GM12873 (cell line): Measurements from ENCODE around the gene SPPL2B.

ENCODE experiments used
- TF ChIP-seq, protein P1 (sequence below): IDR thresholded peaks from 2 replicates; pipeline ENCODE4 v1.5.1; 2012; ENCODE audit warnings: low read depth, mild to moderate bottlenecking, moderate library complexity, low read length, control low read depth; ENCODE audit not compliant: insufficient read depth; ENCODE audit errors: missing control alignments

SPPL2B gene

DNA sequence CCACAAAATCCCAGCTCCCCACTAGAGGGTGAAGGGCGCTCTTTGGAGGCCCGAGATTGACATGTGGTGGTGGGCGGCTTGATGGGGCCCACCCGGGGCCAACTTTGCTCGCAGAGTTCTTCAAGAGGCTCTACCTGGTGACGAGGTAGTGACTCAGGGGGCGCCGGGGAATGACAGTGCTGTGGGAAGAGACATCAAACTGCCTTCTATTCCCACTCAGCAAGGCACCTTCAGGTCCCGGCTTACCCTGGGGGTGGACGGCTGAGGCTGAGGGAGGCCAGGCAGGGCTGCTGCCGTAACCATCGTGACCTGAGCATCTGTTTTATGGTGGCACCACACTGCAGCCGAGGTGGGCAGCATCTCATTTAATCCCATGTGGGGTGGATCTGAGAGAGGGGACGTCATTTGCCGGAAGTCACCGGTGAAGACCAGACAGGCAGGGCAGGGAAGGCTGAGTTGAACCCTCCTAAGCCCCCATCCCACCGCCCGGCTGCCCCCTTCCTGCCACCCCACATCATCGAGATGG lies 22.1 kb upstream of the SPPL2B start:
- TF ChIP-seq, protein P1, sequence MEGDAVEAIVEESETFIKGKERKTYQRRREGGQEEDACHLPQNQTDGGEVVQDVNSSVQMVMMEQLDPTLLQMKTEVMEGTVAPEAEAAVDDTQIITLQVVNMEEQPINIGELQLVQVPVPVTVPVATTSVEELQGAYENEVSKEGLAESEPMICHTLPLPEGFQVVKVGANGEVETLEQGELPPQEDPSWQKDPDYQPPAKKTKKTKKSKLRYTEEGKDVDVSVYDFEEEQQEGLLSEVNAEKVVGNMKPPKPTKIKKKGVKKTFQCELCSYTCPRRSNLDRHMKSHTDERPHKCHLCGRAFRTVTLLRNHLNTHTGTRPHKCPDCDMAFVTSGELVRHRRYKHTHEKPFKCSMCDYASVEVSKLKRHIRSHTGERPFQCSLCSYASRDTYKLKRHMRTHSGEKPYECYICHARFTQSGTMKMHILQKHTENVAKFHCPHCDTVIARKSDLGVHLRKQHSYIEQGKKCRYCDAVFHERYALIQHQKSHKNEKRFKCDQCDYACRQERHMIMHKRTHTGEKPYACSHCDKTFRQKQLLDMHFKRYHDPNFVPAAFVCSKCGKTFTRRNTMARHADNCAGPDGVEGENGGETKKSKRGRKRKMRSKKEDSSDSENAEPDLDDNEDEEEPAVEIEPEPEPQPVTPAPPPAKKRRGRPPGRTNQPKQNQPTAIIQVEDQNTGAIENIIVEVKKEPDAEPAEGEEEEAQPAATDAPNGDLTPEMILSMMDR: no peak

DNA sequence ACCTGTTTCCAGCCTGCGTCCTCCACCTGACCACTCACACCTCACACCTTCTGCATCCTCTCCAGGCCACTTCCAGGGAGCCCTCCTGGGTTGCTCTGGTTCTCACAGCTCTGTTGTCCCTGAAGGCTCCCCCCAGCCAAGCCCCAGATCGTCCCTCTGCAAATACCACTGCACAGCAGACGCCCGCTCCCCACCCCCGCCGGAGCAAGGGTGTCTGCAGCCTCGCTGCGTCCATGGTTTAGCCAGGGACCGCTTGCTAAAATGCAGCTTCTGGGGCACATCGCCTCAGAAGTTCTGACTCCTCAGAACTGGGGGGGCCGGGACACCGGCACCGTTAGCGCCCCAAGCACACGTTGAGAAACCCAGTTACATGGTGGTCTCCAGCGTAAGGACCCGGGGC lies 21.5 kb upstream of the SPPL2B start:
- TF ChIP-seq, protein P1: no peak

DNA sequence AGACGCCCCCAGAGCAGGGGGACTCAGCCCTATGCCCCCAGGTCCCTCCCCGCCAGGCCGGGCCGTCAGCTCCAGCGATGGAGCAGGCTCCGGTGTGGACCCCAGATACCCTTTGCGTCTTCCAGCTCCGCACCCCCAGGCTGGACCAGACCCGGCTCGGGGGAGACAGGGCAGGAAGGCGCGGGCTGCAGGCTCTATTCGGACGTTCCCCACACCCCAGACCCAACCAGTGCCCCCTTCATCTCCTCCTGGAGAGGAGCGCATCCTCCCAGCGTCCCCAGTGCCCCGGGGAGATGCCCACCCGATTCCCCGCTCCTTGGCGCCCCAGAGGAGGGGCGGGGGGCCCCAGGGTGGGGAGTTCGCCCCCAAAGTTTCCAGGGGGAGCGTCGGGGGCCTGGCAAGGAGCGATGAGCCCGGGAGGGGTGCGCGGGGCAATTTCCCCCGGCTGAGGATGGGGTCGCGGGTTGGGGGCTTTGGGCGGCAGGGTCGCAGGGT lies 20.9 kb upstream of the SPPL2B start:
- TF ChIP-seq, protein P1: no peak

DNA sequence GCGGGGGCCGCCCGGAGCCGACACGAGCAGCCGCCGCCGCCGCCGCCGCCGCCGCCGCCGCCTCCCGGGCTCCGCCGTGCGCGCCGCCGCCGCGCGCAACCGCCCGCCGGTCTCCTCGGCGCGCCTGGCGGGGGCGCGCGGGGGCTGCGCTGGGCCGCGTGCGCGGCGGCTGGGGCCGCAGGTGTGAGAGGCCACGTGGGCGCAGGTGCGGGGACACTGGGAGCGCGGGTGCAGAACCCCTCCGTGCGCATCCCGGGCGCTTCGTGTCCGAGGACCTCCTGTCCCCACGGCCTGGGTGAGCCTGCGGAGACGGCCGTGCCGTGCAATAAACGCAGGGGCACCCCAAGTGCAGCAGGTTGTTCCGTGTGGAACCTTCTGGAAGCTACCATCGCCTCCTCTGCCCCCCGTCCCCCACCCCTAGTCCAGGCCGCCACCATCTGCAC lies 20.3 kb upstream of the SPPL2B start, which contains the start of gene LINGO3:
TSS of gene LINGO3 (minus strand) at position 41 of the 443 bp plus-strand sequence. CDS start 16,378 bp downstream, outside the sequence.
- TF ChIP-seq, protein P1: no peak

DNA sequence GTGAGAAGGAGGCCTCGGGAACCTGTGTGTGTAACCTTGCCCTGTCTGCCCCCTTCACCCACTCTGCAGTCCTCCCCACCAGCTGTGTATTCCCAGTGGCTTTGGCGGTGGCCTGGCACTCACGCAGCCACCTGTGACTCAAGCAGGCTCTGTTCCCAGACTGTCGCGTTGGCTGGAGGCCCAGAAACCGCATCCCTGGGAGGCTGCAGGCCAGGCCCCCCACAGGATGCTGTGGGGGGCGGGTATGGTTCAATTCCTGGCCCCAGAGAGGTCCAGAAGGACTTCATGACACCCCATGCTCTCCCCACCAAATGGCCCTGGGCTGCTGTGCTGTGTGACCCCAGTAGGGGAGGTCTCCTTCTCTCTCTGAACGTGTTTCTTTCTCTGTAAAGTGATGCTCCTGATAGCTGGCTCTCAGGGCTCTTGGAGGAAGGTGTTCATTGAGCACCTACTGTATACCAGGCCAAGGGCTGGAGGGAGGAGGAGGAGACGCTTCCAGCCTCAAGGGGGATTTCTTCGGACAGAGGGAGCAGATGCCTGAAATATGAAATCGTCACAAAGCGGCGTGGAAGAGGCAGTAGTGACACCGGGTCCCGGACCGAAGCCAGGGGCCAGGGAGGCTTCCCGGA lies 18.6 kb upstream of the SPPL2B start:
- TF ChIP-seq, protein P1: no peak

DNA sequence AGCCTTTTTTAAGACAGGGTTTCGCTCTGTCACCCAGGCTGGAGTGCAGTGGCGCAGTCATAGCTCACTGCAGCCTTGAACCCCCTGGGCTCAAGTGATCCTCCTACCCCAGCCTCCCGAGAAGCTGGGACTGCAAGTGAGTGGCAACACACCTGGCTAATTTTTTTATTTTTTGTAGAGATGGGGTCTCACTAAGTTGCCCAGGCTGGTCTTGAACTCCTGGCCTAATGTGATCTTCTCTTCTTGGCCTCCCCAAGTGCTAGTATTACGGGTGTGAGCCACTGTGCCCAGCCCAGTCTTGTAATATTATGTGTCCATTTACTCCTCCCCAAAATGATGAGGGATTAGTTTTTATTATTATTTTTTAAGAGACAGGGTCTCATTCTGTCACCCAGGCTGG lies 17.4 kb upstream of the SPPL2B start:
- TF ChIP-seq, protein P1: no peak

DNA sequence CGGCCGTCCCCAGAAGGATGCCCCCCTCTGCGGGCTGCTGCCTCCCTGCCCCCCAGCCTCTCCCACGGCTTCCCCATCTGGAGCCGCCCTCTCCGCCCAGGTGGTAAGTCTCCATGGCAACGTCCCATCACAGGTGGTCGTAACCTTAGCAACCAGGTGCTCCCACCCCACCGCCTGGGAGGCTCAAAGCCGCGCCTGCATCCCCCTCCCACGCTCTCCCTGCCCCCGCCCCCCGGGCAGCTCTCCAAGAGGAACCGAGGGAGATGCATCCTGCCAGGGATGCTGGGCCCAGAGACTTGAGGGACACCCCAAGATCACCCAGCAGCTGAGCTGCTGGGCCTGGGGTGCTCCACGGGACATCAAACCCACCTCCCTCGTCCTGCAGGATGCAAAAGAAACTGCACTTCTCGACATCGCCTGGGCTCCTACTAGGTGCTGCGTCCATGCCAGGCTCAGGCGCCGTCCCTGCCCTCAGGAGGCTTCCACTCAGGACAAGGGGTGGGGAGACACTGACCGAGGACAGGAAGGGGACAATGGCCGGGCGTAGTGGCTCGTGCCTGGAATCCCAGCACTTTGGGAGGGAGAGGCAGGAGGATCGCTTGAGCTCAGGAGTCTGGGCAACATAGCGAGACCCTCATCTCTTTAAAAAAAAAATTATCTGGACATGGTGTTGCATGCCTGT lies 15.5 kb upstream of the SPPL2B start:
- TF ChIP-seq, protein P1: no peak
